ENCODE measurements around the gene RALGAPB.
"Not testable (repeated sequence)": the region's sequence is repeated elsewhere in the genome, so short reads cannot be mapped to it uniquely, and the experiment has no call there.

Gene RALGAPB

GRCh38 chr20:38579219-38579910 lies 106.7 kb downstream of the RALGAPB start:
- intact Hi-C loops (cut with DNase I): no loop called here
- DNase-seq: no peak

GRCh38 chr20:38579921-38580320 lies 107.3 kb downstream of the RALGAPB start:
- intact Hi-C loops (cut with DNase I): no loop called here

GRCh38 chr20:38581013-38581412 lies 108.4 kb downstream of the RALGAPB start, which contains the start of gene ADIG:
Gene ADIG, plus strand, starts transcription at chr20:38581197. Its CDS starts 54 bp downstream, at chr20:38581251.
- DNase-seq: peak; percentile 36 to 95 (median 56)
- intact Hi-C loops (cut with DNase I): no loop called here

More at GRCh38 chr20:38579921-38580320, 107.3 kb downstream of the RALGAPB start:
- no peak for DNase-seq

- intact Hi-C loops (cut with DNase I): no loop called here
- DNase-seq: no peak
Observed at GRCh38 chr20:38581830-38582358, 109.3 kb downstream of the RALGAPB start.

GRCh38 chr20:38583306-38583705 lies 110.7 kb downstream of the RALGAPB start:
- intact Hi-C loops (cut with DNase I): no loop called here
- no peak for DNase-seq

- no peak for DNase-seq
- intact Hi-C loops (cut with DNase I): no loop called here
Observed at GRCh38 chr20:38584099-38584763, 111.6 kb downstream of the RALGAPB start.

- DNase-seq: no peak
- intact Hi-C loops (cut with DNase I): no loop called here
Observed at GRCh38 chr20:38585404-38586180, 112.9 kb downstream of the RALGAPB start.

GRCh38 chr20:38586181-38586525 lies 113.5 kb downstream of the RALGAPB start:
- intact Hi-C loops (cut with DNase I): no loop called here
- DNase-seq: no peak

- intact Hi-C loops (cut with DNase I): no loop called here
- DNase-seq: no peak
Observed at GRCh38 chr20:38588303-38588702, 115.7 kb downstream of the RALGAPB start.

- intact Hi-C loops (cut with DNase I): no loop called here
- no peak for DNase-seq
Observed at GRCh38 chr20:38589351-38589750, 116.7 kb downstream of the RALGAPB start.

GRCh38 chr20:38589967-38590675 lies 117.5 kb downstream of the RALGAPB start:
- intact Hi-C loops (cut with DNase I): no loop called here
- no peak for DNase-seq

GRCh38 chr20:38590676-38591473 lies 118.2 kb downstream of the RALGAPB start:
- DNase-seq: no peak
- intact Hi-C loops (cut with DNase I): no loop called here

- intact Hi-C loops (cut with DNase I): no loop called here
- no peak for DNase-seq
Observed at GRCh38 chr20:38591474-38592410, 119.1 kb downstream of the RALGAPB start.

GRCh38 chr20:38592411-38592790 lies 119.8 kb downstream of the RALGAPB start:
- DNase-seq; intact Hi-C loops (cut with DNase I): not testable (repeated sequence)

- intact Hi-C loops (cut with DNase I): not testable (repeated sequence)
Observed at GRCh38 chr20:38594281-38594680, 121.6 kb downstream of the RALGAPB start.

GRCh38 chr20:38595886-38596285 lies 123.2 kb downstream of the RALGAPB start:
- intact Hi-C loops (cut with DNase I); DNase-seq: not testable (repeated sequence)

More at GRCh38 chr20:38594281-38594680, 121.6 kb downstream of the RALGAPB start:
- DNase-seq: not testable (repeated sequence)

- intact Hi-C loops (cut with DNase I): no loop called here
- no peak for DNase-seq
Observed at GRCh38 chr20:38599410-38599882, 126.8 kb downstream of the RALGAPB start.

- intact Hi-C loops (cut with DNase I): no loop called here
- no peak for DNase-seq
Observed at GRCh38 chr20:38600057-38600456, 127.4 kb downstream of the RALGAPB start.
